Measurements from ENCODE around the gene NRXN3.

The NRXN3 gene

DNA sequence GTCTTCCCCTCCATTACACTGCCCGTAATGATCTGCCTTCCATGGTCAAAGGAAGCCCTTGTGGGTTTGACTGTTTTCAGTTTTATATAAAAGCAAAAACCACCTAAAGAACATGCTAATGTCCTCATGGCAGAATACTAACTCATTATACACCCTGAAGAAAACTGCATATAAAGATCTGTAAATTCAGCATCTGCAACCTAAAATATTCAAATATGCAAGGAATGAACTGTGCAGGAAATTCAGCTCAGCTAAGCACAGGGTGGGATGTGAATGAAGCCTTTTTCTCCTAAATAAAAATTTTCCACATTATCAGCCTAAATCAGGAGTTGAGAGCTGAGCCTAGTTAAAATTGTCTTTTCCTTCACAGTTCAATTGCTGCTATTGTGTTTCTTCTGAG is 128.1 kb downstream of the NRXN3 start:
- no peaks in the 10 kb centered on the region for H3K9me3 Mint-ChIP-seq
- no peaks in the 10 kb centered on the region for H3K4me1 Mint-ChIP-seq (ENCODE audit: low read depth)
- H3K4me3 Mint-ChIP-seq, result no peak overlapping the region
- H3K36me3 Mint-ChIP-seq (ENCODE audit: low read depth), result no peaks in the 10 kb centered on the region
- no peak for DNase-seq (ENCODE audit: low spot score)
- H3K27ac Mint-ChIP-seq, result no peak overlapping the region
- no peaks in the 10 kb centered on the region for H3K27me3 Mint-ChIP-seq (ENCODE audit: low read depth)

DNA sequence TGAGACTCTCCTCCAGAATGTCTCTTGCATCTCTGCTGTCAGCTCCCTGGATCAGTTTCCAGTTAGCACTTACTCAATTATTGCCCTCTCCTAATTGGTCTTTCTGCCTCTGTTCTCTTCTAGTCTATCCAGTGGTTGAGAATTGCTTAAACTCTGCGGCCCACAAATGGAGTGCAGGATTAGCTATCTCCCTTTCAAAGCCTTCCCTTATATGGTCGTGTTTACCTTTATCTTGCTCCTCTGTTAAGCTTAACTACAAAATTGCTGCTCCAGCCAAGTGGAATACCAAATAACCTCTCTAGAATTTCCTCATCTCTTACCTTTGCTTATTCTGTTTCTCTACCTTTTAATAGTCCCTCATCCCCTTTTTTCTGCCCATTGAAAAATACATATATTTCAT is 132.7 kb downstream of the NRXN3 start:
- Mint-ChIP-seq H3K9me3 (no peaks in the 10 kb centered on the region), H3K27ac (no peak overlapping the region), H3K36me3 (ENCODE audit: low read depth) (no peaks in the 10 kb centered on the region), H3K4me3 (no peak overlapping the region), H3K27me3 (ENCODE audit: low read depth) (no peaks in the 10 kb centered on the region), H3K4me1 (ENCODE audit: low read depth) (no peaks in the 10 kb centered on the region)
- DNase-seq (ENCODE audit: low spot score), result no peak

DNA sequence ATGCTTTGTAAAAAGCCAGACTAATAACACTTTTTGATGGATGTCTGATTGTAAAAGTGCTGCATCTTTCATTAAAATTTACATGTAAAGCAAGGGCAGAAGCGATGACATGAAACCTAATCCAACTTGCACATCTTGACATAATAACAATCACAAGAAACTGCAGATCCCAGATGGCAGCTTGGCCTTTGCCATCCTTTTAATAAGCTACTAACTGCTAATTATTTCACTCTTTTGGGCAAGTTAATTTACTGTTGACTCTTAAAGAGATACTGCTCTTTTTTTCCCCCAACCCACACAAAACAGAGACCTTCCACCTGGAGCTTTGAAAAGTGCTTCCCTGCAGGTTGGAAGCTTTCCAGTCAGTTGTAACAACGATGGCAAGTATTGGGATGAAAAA is 137.5 kb downstream of the NRXN3 start:
- Mint-ChIP-seq H3K9me3 (no peaks in the 10 kb centered on the region), H3K4me3 (no peak overlapping the region), H3K27ac (no peak overlapping the region), H3K27me3 (ENCODE audit: low read depth) (peaks cover 3% of the 10 kb centered on the region), H3K4me1 (ENCODE audit: low read depth) (no peaks in the 10 kb centered on the region), H3K36me3 (ENCODE audit: low read depth) (no peaks in the 10 kb centered on the region)
- DNase-seq (ENCODE audit: low spot score), result no peak

DNA sequence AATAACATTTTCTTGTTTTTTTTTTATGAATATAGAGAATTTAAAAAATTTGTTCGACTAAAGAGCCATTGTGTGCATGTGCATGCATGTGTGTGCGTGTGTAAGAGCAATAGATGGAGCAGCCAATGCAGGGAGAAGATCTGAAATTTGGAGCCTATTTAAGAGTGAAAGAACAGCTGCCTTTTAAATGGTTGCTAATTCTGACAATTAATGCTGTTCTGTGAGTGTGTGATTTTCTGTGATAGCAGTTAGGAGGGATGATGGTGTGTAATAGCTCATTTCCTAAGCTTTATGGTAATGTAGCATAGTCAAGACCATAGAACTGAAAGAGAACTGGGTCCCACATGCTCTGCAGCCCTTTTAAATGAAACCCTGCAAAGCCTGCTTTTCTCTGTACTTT is 137.9 kb downstream of the NRXN3 start:
- H3K4me1 Mint-ChIP-seq (ENCODE audit: low read depth), result no peaks in the 10 kb centered on the region
- H3K27me3 Mint-ChIP-seq (ENCODE audit: low read depth), result peaks cover 3% of the 10 kb centered on the region
- H3K27ac Mint-ChIP-seq, result no peak overlapping the region
- no peaks in the 10 kb centered on the region for H3K9me3 Mint-ChIP-seq
- no peaks in the 10 kb centered on the region for H3K36me3 Mint-ChIP-seq (ENCODE audit: low read depth)
- H3K4me3 Mint-ChIP-seq, result no peak overlapping the region
- no peak for DNase-seq (ENCODE audit: low spot score)

DNA sequence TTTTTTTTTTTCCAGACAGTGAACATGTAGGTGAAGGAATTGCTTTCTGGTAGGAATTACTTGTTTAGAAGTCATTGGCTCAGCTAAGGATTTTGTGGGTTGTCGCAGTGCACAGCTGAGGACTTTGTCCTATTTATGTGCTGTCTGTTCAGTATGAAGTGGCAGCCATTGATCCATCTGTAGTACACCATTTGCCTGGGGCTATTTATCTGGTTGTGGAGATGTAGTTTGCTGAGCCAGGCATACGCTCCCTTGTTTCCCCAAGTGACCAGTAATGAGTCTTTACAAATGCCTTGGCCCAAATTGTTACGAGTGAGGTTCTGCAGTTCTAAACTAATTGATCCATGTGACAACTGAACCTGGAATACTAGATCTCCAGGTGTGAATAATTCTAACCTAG is 140.1 kb downstream of the NRXN3 start:
- H3K36me3 Mint-ChIP-seq (ENCODE audit: low read depth), result no peaks in the 10 kb centered on the region
- H3K4me1 Mint-ChIP-seq (ENCODE audit: low read depth), result no peaks in the 10 kb centered on the region
- DNase-seq (ENCODE audit: low spot score), result no peak
- H3K27me3 Mint-ChIP-seq (ENCODE audit: low read depth), result peaks cover 3% of the 10 kb centered on the region
- no peak overlapping the region for H3K4me3 Mint-ChIP-seq
- H3K9me3 Mint-ChIP-seq, result no peaks in the 10 kb centered on the region
- no peak overlapping the region for H3K27ac Mint-ChIP-seq

DNA sequence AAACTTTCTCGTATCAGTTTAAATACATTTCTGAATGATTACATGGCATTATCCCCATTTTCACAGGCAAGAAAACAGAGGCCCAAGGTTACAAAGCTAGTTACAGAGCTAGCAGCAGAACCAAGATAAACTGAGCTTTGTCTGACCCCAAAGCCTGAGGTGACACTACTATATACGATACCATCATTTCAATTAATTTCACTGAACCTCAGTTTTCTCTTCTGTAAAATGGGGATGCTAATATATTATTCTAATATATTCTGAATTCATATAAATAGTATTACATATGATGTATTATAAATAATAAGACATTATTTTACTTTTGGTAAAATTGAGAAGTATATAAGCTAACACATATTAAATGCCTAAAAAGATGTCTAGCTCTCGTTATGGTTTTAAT is 143.3 kb downstream of the NRXN3 start:
- Mint-ChIP-seq H3K36me3 (ENCODE audit: low read depth) (no peaks in the 10 kb centered on the region), H3K27ac (no peak overlapping the region), H3K4me1 (ENCODE audit: low read depth) (no peaks in the 10 kb centered on the region), H3K4me3 (no peak overlapping the region), H3K9me3 (no peaks in the 10 kb centered on the region), H3K27me3 (ENCODE audit: low read depth) (peaks cover 3% of the 10 kb centered on the region)
- no peak for DNase-seq (ENCODE audit: low spot score)

DNA sequence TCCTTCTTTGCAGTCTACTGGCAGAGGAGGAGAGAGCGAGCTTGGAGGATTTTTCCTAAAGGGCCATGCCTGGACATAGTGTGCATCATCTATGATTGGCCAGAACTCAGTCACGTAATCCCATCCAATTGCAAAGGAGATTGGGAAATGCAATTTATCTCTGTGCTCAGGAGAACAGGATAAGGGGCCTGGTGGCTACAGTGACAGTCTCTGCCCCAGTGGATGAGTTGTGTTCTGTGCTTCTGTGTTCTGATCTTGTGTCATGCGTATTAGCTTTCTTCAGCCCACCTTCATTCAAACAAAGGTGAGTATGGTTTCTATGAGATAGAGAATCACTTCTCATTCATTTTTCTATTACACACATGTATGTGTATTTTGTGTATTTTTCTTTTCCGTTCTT is 144.3 kb downstream of the NRXN3 start:
- Mint-ChIP-seq H3K27me3 (ENCODE audit: low read depth) (peaks cover 3% of the 10 kb centered on the region), H3K27ac (no peak overlapping the region), H3K36me3 (ENCODE audit: low read depth) (no peaks in the 10 kb centered on the region), H3K9me3 (no peaks in the 10 kb centered on the region), H3K4me1 (ENCODE audit: low read depth) (no peaks in the 10 kb centered on the region), H3K4me3 (no peak overlapping the region)
- DNase-seq (ENCODE audit: low spot score), result no peak

DNA sequence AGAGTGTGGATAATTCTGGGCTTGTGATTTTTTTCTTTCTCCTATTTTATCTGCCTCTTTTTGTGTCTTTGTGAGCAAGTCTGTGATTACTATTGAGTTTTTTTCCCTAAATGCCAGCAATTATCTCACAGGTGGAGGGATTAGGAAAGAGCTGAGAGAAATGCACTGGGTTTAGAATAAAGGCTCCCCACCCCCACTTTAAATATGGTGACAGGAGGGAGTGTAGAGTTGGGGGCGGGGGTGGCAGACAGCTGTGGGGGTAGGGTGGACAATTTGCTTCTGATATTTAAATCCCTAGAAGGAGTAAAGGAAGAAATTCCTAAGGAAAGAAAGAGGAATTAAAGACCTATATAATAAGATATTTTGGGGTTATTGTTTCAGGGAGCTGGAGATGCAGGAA is 145.9 kb downstream of the NRXN3 start:
- no peak overlapping the region for H3K27ac Mint-ChIP-seq
- no peaks in the 10 kb centered on the region for H3K36me3 Mint-ChIP-seq (ENCODE audit: low read depth)
- H3K9me3 Mint-ChIP-seq, result no peaks in the 10 kb centered on the region
- DNase-seq (ENCODE audit: low spot score), result no peak
- no peaks in the 10 kb centered on the region for H3K4me1 Mint-ChIP-seq (ENCODE audit: low read depth)
- no peak overlapping the region for H3K4me3 Mint-ChIP-seq
- peaks cover 3% of the 10 kb centered on the region for H3K27me3 Mint-ChIP-seq (ENCODE audit: low read depth)

DNA sequence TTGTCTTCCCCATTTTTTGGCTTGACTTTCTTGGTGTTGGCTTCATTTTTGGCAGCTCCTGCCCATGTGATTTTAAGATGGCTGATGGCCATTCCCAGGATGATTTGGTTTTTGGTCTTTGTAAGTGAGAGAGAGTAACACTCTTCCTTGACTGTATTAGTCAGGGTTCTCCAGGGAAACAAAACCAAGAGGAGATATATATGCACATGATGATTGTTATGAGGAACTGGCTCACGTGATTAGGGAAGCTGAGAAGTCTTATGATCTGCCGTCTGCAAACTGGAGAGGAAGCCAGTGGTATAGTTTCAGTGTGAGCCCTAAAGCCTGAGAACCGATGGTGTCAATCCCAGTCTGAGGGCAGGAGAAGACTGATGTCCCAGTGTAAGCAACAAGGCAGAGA is 146.6 kb downstream of the NRXN3 start:
- no peak for DNase-seq (ENCODE audit: low spot score)
- Mint-ChIP-seq H3K27me3 (ENCODE audit: low read depth) (peaks cover 1% of the 10 kb centered on the region), H3K4me3 (no peak overlapping the region), H3K36me3 (ENCODE audit: low read depth) (no peaks in the 10 kb centered on the region), H3K27ac (no peak overlapping the region), H3K4me1 (ENCODE audit: low read depth) (no peaks in the 10 kb centered on the region), H3K9me3 (no peaks in the 10 kb centered on the region)

DNA sequence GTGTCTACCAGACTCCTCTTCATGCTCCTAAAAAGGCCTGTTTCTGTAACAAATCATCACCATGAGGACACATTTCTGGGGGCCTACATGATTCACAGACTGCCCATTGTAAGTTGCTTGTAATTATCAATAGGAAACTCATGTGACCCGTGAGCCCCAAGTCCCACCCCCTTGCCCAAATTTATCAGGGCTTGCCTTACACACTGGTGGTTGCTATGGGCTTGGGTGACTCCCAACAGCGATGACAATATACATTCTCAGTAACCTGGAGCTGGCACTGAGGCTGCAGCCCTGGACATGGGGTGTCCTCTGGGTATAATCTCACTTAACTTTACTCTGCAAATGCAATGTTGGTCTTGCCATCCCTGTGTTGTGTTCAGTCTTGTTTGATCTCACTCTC is 149.2 kb downstream of the NRXN3 start:
- H3K27me3 Mint-ChIP-seq (ENCODE audit: low read depth), result no peaks in the 10 kb centered on the region
- H3K9me3 Mint-ChIP-seq, result no peaks in the 10 kb centered on the region
- DNase-seq (ENCODE audit: low spot score), result no peak
- no peak overlapping the region for H3K27ac Mint-ChIP-seq
- H3K4me1 Mint-ChIP-seq (ENCODE audit: low read depth), result no peaks in the 10 kb centered on the region
- H3K4me3 Mint-ChIP-seq, result no peak overlapping the region
- no peaks in the 10 kb centered on the region for H3K36me3 Mint-ChIP-seq (ENCODE audit: low read depth)

DNA sequence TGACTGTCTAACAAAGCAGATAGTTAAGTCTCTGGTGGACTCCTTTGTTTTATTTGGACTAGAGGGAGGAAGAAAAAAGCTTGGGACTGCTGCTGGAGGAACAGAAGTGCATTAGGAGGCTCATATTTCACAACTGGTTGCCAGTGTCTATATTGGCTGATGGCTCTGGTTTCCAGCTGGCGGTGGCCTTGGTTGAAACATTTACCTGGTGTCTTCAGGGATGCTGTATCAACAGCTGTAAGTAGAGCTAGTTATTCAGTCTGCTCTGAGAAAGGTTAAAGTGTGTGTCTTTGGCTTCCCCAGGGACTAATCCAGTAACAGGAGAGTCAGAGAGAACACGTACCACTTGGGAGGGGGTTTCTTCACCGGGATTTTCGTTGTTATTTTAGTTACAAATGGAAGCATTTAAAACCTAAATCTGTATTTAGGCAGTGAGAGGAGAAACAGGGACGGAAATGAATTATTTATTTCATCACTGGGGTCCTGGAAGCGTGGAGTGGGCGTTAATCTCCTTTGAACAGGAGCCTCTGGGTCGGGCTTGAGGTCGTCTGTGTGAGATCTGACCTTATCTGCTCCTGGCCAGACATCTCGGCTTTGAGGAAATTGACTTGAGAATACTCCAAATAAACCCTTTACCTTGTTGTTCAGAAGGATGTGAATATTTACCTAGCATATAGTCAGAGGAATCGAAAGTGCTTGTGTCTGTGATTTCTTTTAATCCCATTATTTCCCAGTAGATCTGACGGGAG is 149.9 kb downstream of the NRXN3 start:
- no peak for DNase-seq (ENCODE audit: low spot score)
- H3K4me3 Mint-ChIP-seq, result no peak overlapping the region
- no peak overlapping the region for H3K27ac Mint-ChIP-seq
- H3K27me3 Mint-ChIP-seq (ENCODE audit: low read depth), result no peaks in the 10 kb centered on the region
- no peaks in the 10 kb centered on the region for H3K9me3 Mint-ChIP-seq
- no peaks in the 10 kb centered on the region for H3K4me1 Mint-ChIP-seq (ENCODE audit: low read depth)
- H3K36me3 Mint-ChIP-seq (ENCODE audit: low read depth), result no peaks in the 10 kb centered on the region

DNA sequence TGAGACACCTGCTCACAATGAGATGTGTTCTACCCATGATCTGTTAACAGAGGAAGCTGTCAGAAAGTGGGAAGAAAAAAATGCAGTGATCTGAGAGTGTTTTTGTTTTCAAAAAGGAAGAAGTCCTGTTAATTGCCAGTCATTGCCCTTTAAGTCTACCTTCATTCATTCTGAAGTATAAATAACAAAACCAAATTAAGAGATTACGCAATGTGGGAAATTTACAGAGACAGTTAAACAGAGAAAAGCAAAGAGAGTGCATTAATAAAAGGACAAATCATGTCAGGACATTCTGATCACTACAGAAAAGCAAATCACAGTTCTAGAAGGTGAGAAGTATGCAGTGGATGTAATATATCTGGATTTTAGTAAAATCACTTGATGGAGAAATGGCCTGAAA is 154.2 kb downstream of the NRXN3 start:
- no peak overlapping the region for H3K4me3 Mint-ChIP-seq
- no peaks in the 10 kb centered on the region for H3K4me1 Mint-ChIP-seq (ENCODE audit: low read depth)
- no peaks in the 10 kb centered on the region for H3K36me3 Mint-ChIP-seq (ENCODE audit: low read depth)
- H3K9me3 Mint-ChIP-seq, result no peaks in the 10 kb centered on the region
- H3K27me3 Mint-ChIP-seq (ENCODE audit: low read depth), result no peaks in the 10 kb centered on the region
- no peak for DNase-seq (ENCODE audit: low spot score)
- no peak overlapping the region for H3K27ac Mint-ChIP-seq

DNA sequence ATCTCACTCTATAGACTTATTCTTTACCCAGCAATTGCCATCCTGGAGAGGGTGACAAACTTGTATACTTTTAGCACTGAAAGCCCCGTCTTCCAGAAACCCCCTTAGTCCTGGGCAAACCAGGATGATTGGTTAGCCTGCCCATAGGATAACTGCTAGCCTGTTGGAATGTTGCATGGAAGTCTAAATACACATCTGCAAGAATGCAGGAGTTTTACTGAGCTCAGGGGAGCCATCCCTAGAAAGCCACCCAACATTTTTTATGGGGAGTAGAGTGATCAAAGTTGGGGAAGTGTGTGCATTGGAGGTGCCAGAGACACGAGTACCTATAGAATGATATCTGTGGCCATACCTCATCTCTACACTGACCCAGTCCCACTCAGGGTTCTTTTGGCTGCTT is 155.7 kb downstream of the NRXN3 start:
- Mint-ChIP-seq H3K27ac (no peak overlapping the region), H3K9me3 (no peaks in the 10 kb centered on the region), H3K4me1 (ENCODE audit: low read depth) (no peaks in the 10 kb centered on the region), H3K4me3 (no peak overlapping the region), H3K36me3 (ENCODE audit: low read depth) (no peaks in the 10 kb centered on the region), H3K27me3 (ENCODE audit: low read depth) (no peaks in the 10 kb centered on the region)
- DNase-seq (ENCODE audit: low spot score), result no peak

DNA sequence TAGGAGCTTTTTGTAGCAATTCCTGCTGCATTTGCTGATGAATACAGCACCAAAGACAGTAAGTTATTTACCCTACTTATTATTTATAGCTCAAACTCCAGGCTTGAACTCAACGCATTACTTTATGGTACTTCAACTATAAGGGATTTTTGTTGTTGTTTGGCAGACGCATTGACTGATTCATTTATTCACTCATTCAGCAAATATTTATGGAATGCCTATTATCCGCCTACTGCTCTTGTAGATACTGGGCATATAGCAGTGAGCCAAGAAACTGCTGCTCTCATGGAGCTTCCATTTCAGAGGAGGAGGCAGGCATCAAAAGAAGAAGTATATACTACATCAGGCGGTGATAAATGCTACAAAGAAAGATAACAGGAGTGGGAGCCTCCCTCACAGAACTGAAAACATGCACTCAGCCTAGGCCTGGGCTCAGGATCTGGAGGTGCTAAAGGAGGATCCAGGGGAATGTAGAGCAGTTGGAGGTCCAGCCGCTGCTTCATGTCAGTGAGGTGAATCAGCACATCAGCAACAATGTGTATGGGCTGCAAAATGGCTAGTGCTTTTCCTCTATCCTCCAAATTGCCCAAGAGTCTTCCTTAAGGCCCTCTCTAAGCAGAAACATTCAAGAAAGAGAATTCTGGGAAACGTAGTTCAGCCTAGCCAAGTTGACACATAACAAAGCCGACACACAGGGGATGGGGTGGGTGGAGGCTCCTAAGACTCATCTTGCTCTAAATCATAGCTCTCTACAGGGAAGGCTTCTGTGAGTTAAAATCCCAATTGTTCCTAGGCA is 157.5 kb downstream of the NRXN3 start:
- no peak for DNase-seq (ENCODE audit: low spot score)
- Mint-ChIP-seq H3K4me3 (no peak overlapping the region), H3K27ac (no peak overlapping the region), H3K4me1 (ENCODE audit: low read depth) (no peaks in the 10 kb centered on the region), H3K9me3 (no peaks in the 10 kb centered on the region), H3K27me3 (ENCODE audit: low read depth) (no peaks in the 10 kb centered on the region), H3K36me3 (ENCODE audit: low read depth) (no peaks in the 10 kb centered on the region)

DNA sequence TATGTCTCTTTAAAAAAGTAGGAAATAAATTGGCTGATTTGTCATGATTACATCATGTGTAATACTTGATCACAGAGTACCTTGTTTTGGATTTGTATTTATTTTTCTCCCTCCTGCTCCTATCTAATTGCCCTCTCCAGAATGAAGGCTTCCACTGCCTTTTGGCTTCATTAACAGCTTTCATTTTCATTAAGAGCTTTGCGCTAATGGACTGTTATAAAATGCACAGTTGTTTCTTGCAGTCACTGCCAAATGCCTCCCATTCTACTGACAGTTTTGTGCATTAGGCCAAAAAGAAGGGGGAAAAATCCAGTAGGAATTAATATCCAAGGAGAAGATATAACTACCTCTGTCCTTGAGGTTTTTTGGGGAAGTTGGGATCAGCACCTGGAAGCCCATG is 159.2 kb downstream of the NRXN3 start:
- Mint-ChIP-seq H3K27ac (no peak overlapping the region), H3K9me3 (no peaks in the 10 kb centered on the region), H3K36me3 (ENCODE audit: low read depth) (no peaks in the 10 kb centered on the region), H3K27me3 (ENCODE audit: low read depth) (no peaks in the 10 kb centered on the region), H3K4me1 (ENCODE audit: low read depth) (no peaks in the 10 kb centered on the region), H3K4me3 (no peak overlapping the region)
- no peak for DNase-seq (ENCODE audit: low spot score)
